MCF 10A (cell line): ENCODE results near the gene NIPBL. TPM values are rescaled to one million over a fixed set of nuclear protein-coding genes. Genes with fewer than 3 reads are reported as not detected.
"Not testable (repeated sequence)": the region's sequence is repeated elsewhere in the genome, so short reads cannot be mapped to it uniquely, and the experiment has no call there.

ENCODE experiments used
- BruUV-seq: library from RNA; stranded (reverse); fragments of 400-500 nt; replicated peaks from 2 replicates; lab custom pipeline; 2021; lab: Mats Ljungman, UMichigan
- CTCF ChIA-PET: fragments of 300-600 bp; sonication (Branson Sonifier 250); formaldehyde crosslinking; extraction: SDS; loops from one replicate; lab custom pipeline; 2021; ENCODE audit warnings: antibody characterized with exemption, inconsistent platforms; lab: Yijun Ruan, JAX
- POLR2A ChIA-PET: fragments of 300-600, 350-650 bp; sonication (Branson Sonifier 250); formaldehyde crosslinking; extraction: SDS; loops from one replicate; lab custom pipeline; 2020; ENCODE audit warnings: antibody characterized with exemption, inconsistent platforms; lab: Yijun Ruan, JAX
- DNase-seq: peaks from one replicate; pipeline ENCODE4 v3.0.0-alpha.2; 2018; ENCODE audit not compliant: unreplicated experiment
- H3K27ac Mint-ChIP-seq: one replicate; pipeline ENCODE4 v1.8.0; 2022; ENCODE audit warnings: mild to moderate bottlenecking, low read depth, mixed read lengths; ENCODE audit not compliant: unreplicated experiment
- H3K27me3 Mint-ChIP-seq: one replicate; pipeline ENCODE4 v1.8.0; 2022; ENCODE audit warnings: mixed read lengths; ENCODE audit not compliant: insufficient read depth, unreplicated experiment
- H3K36me3 Mint-ChIP-seq: one replicate; pipeline ENCODE4 v1.8.0; 2022; ENCODE audit warnings: mild to moderate bottlenecking, moderate library complexity, mixed read lengths; ENCODE audit not compliant: insufficient read depth, unreplicated experiment
- H3K4me1 Mint-ChIP-seq: one replicate; pipeline ENCODE4 v1.8.0; 2022; ENCODE audit warnings: mixed read lengths; ENCODE audit not compliant: insufficient read depth, unreplicated experiment
- H3K4me3 Mint-ChIP-seq: one replicate; pipeline ENCODE4 v1.8.0; 2022; ENCODE audit warnings: mild to moderate bottlenecking, moderate library complexity, mixed read lengths; ENCODE audit not compliant: unreplicated experiment
- H3K9me3 Mint-ChIP-seq: one replicate; pipeline ENCODE4 v1.8.0; 2022; ENCODE audit warnings: mixed read lengths; ENCODE audit not compliant: unreplicated experiment
- CTCF ChIP-seq: fragments of 200-600 bp; IDR thresholded peaks from one replicate; pipeline ENCODE4 v1.8.0; 2022; ENCODE audit warnings: antibody characterized with exemption, mild to moderate bottlenecking; ENCODE audit not compliant: unreplicated experiment
- intact Hi-C: fragments of 100-400 bp; cut with micrococcal nuclease; formaldehyde crosslinking; loops from 2 replicates; pipeline ENCODE4 v1.14.1; 2022
- total RNA-seq: library from RNA; stranded (reverse); gene quantifications from 2 replicates; pipeline ENCODE4 v1.2.3, GENCODE V29; 2022

NIPBL gene
- total RNA-seq, 1 experiment from 2014 or later = 46.2 TPM

GRCh38 chr5:36908544-36909260 lies 32.1 kb downstream of the NIPBL start:
- BruUV-seq = no TSS peak
- TF ChIP-seq CTCF = no peak
- Mint-ChIP-seq H3K4me1 (peaks cover 5% of the 10 kb centered on the region), H3K9me3 (no peaks in the 10 kb centered on the region), H3K4me3 (no peak overlapping the region), H3K27me3 (no peaks in the 10 kb centered on the region), H3K27ac (no peak overlapping the region), H3K36me3 (no peaks in the 10 kb centered on the region)
- no peak for DNase-seq
- intact Hi-C loops = no loop called here
- ChIA-PET CTCF (no interaction called here), POLR2A (interaction anchor here (1.0 kb wide), 1 partner anchor 27 kb away, joined by 3 read pairs; no protein-coding TSS in a partner anchor)

- no peak for TF ChIP-seq CTCF
- no peak for DNase-seq
- ChIA-PET POLR2A (interaction anchor here (0.8 to 1.5 kb wide), 4 partner anchors 18 to 114 kb away, joined by 3 to 6 read pairs (median 4); partner anchors contain the start of gene NIPBL), CTCF (interaction anchor here (0.7 to 1.3 kb wide), 3 partner anchors 12 to 837 kb away, joined by 3 to 4 read pairs (median 3); no protein-coding TSS in a partner anchor)
- peaks cover 2% of the 10 kb centered on the region for H3K4me1 Mint-ChIP-seq
- H3K27me3 Mint-ChIP-seq = no peaks in the 10 kb centered on the region
- no peak overlapping the region for H3K27ac Mint-ChIP-seq
- H3K4me3 Mint-ChIP-seq = no peak overlapping the region
- no peaks in the 10 kb centered on the region for H3K9me3 Mint-ChIP-seq
- no peaks in the 10 kb centered on the region for H3K36me3 Mint-ChIP-seq
- no TSS peak for BruUV-seq
- intact Hi-C loops = no loop called here
Measured at GRCh38 chr5:36915653-36916052, 39.1 kb downstream of the NIPBL start.

- BruUV-seq, intact Hi-C loops, H3K36me3 Mint-ChIP-seq, CTCF ChIA-PET, DNase-seq, H3K4me3 Mint-ChIP-seq, H3K27me3 Mint-ChIP-seq, POLR2A ChIA-PET, H3K27ac Mint-ChIP-seq, H3K4me1 Mint-ChIP-seq, H3K9me3 Mint-ChIP-seq: not testable (repeated sequence)
Measured at GRCh38 chr5:36916614-36917013, 40.0 kb downstream of the NIPBL start.

- H3K36me3 Mint-ChIP-seq, H3K4me1 Mint-ChIP-seq, POLR2A ChIA-PET, DNase-seq, H3K4me3 Mint-ChIP-seq, intact Hi-C loops, CTCF ChIA-PET, H3K27ac Mint-ChIP-seq, BruUV-seq, H3K9me3 Mint-ChIP-seq, H3K27me3 Mint-ChIP-seq: not testable (repeated sequence)
Measured at GRCh38 chr5:36917358-36917757, 40.8 kb downstream of the NIPBL start.

- Mint-ChIP-seq H3K9me3 (no peaks in the 10 kb centered on the region), H3K27ac (no peak overlapping the region), H3K36me3 (no peaks in the 10 kb centered on the region), H3K27me3 (no peaks in the 10 kb centered on the region), H3K4me1 (peaks cover 5% of the 10 kb centered on the region), H3K4me3 (no peak overlapping the region)
- intact Hi-C loops = no loop called here
- no peak for TF ChIP-seq CTCF
- DNase-seq = no peak
- no TSS peak for BruUV-seq
- ChIA-PET POLR2A (interaction anchor here (1.0 kb wide), 1 partner anchor 43 kb away, joined by 4 read pairs; no protein-coding TSS in a partner anchor), CTCF (interaction anchor here (0.9 to 1.0 kb wide), 2 partner anchors 175 to 189 kb away, joined by 3 read pairs; no protein-coding TSS in a partner anchor)
Measured at GRCh38 chr5:36919238-36919637, 42.7 kb downstream of the NIPBL start.
